GM21529 (cell line): ENCODE results near the gene SLC5A8.

Experiments used
- ATAC-seq: cut with Tn5 transposase; IDR thresholded peaks from one replicate; pipeline ENCODE4 v1.9.1; 2021; ENCODE audit not compliant: unreplicated experiment

Gene SLC5A8, protein sequence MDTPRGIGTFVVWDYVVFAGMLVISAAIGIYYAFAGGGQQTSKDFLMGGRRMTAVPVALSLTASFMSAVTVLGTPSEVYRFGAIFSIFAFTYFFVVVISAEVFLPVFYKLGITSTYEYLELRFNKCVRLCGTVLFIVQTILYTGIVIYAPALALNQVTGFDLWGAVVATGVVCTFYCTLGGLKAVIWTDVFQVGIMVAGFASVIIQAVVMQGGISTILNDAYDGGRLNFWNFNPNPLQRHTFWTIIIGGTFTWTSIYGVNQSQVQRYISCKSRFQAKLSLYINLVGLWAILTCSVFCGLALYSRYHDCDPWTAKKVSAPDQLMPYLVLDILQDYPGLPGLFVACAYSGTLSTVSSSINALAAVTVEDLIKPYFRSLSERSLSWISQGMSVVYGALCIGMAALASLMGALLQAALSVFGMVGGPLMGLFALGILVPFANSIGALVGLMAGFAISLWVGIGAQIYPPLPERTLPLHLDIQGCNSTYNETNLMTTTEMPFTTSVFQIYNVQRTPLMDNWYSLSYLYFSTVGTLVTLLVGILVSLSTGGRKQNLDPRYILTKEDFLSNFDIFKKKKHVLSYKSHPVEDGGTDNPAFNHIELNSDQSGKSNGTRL

DNA sequence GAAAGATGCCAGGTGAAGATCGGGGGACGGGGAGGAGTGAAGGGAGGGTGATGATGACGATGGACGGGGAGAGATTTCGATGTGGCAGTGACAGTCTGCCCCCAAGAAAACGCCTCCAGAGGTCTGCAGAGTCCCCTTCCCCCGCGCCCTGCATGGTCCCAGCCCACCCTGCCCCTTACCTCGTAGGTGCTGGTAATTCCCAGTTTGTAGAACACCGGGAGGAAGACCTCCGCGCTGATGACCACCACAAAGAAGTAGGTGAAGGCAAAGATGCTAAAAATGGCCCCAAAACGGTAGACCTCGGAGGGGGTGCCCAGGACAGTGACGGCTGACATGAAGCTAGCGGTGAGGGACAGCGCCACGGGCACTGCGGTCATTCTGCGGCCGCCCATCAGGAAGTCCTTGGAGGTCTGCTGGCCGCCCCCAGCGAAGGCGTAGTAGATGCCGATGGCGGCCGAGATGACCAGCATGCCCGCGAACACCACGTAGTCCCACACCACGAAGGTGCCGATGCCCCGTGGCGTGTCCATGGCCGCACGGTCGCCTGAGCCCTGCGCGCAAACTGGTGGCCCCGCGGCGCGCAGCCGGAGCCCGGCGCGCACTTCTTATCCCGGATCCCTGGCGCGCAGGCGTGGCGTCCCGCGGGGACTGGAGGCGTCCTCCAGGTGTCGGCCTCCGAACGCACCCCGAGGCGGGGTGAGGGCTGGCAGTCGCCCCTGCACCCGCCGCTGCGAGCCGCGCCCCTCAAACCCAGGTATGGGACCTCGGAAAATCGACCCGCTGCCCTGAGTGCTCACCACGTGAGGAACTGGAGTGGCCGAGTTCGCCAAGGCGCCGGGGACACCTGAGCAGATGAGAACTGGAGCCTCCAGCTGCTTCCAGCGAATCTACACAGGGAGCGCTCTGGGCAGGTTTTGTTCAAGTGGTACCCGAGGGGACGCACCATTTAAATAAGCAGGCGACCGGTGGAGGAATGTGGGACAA lies at the start of gene SLC5A8:
TSS of gene SLC5A8 (minus strand) at position 920 of the 984 bp plus-strand sequence. CDS start at position 530, 390 bp downstream.
- no peak for ATAC-seq

DNA sequence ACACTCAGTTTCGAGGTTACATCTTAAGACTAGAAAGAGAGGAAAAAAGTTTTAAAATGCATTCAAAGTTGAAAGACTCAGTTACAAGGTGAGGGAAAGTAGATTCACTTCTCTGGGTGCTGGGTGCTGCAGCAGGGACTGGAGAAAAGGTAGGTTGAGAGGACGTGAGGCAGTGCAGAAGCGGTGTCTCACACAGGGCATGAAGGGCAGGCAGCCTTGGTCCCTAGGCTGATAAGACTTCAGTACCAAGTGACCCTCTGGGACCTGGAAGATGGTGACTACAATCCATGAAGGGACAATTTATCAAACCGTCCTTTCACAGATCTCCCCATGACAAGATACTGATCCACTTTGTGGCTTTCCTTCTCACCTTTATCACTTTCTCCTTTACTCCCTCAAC lies 47.3 kb upstream of the SLC5A8 start:
- no peak for ATAC-seq

DNA sequence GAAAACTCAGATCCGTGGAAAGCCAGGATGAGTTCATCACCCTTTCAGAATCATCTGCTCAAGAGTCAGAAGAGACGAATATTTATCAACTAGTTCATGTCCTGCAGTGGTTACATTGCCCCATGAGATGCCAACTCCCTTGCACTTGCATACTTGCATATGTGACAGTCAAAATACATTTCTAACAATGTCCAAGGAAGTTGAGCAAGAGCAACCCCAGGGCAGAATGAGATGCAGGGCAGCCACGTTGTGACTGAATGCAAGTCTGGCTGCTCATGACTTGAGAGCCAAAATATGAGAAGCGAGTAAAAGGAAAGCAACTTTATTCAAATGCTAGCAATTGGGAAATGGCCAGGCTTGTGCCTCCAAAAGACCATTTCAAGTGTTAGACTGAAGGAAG lies 46.2 kb upstream of the SLC5A8 start:
- no peak for ATAC-seq

DNA sequence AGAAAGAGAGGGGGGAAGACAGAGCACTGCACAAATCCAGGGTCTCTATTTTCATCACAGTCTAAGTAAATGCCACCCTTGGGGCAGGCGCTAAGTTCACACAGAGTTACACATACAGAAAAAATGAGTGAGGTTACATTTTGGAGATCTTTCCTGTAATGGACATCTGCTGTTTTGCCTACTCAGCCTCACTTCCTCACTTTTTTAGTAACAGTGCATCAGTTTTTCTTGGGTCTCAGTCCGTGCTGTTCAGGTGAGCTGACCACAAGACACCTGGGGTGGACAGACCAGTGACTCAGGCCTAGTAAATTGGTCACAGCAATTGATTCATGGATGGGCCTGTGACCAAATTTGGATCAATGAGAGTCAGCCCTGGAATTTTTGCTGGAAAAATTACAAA lies 33.6 kb upstream of the SLC5A8 start:
- ATAC-seq = no peak

DNA sequence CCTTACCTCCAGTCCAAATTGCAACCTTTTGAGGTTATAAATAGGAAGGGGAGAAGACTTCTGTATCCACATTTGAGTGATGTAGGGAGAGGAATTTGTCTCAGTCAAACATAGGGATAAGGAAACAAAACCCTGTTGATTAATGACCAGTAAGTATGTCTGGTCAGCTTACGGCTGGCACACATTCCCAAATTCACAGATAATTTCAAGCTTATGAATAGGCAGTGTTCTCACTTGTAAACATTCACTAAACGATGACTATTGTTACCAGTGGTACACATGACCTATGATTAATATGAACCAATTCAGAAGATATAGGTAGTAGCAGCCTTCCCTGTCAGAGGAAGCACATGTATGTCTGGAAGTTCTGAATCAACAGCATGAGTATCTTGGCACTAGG lies 33.0 kb upstream of the SLC5A8 start:
- ATAC-seq = no peak

DNA sequence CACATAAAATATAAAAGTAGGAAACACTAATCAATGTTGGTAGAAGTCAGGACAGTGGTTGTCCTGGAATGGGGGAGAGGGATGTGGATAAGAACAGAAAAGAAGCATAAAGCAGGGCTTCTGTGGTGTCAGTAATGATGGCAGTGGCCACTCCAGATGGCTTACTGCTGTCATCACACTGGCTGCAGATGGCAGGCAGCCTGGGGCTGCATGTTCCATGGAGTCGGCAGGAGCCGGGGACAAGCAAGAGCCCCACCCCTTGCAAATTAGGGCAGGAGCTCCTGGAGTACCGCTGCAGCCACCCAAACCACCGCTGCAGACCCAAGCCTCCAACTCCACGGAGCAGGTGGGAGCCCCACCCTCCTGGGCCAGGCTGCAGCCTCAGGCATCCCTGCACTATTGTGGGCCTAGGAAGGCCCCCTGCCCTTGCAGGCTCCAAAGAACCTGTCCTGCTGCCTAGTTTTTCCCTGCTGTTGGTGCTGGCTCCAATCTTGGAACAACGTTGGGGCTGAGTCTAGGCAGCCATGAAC lies 28.8 kb upstream of the SLC5A8 start:
- ATAC-seq = no peak

DNA sequence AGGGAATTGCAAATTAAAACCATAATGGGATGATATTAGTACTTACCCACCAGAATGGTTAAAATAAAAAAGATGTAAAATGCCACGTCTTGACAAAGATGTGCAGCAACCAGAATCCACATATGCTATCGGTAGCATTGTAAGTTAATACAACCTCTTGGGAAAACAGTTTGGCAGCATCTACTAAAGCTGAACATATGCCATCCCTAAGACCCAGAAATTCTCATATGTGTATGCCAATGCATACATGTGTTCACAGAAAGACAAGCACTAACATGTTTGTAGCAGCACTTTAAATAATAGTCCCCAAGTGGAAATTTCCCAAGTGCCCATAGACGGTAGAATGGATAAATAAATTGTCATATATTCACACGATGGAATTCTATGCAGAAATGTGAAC lies 28.3 kb upstream of the SLC5A8 start:
- no peak for ATAC-seq

DNA sequence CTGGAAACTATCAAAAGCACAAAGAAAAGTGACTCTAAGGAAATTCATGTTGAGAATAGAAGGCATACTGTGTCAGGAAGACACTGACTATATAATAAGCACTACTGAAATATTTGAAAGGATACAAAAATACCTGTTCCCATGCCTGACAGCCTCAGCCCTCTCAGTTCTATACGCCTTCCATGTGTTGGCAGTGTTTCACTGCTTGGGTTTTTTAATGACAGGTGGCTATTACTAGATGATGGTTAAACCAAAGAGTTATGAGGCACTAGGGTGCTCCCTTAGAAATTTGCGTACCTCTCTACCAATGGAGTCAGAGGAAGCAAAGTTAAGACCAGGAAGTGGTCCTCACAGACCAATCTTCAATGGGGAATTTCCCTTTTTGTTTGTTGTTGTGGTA lies 25.6 kb upstream of the SLC5A8 start:
- ATAC-seq = no peak

DNA sequence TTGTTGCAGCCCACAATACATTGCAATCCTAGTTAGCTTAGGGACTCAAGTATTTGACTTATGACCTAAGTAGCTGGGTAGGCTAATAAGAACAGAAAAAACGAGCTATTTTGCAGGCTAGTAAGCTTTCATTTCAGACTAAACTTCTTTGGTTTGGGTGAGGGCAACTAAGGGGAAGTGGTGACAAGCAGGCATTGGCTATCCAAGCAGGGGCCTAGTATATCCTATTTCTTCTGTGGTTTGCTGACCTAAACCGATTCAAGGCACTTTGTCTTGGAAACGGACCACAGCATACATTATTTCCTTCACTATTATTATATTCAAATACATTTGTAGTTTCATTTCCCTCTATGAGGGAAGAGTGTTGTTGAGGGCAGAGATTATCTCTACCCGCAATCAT lies 21.6 kb upstream of the SLC5A8 start:
- ATAC-seq = no peak

DNA sequence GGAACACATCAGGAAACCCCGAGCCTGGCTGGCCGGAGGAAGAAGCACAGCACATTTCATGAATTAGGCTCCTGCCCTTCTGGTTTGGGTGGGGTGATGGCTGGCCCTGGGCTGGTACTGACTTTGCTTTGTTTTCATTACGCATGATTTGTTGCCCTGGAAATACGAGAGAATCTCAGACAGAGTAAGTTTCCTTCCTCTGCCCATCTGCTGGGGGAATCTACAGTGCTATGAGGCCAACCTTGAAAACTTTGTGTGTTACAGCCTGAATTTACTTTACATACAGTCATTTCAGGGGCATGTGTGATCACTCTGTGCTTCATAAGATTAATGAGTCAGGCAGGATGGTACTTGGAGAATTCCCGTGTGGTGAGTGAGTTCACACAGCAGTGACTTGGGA lies 20.5 kb upstream of the SLC5A8 start:
- no peak for ATAC-seq

DNA sequence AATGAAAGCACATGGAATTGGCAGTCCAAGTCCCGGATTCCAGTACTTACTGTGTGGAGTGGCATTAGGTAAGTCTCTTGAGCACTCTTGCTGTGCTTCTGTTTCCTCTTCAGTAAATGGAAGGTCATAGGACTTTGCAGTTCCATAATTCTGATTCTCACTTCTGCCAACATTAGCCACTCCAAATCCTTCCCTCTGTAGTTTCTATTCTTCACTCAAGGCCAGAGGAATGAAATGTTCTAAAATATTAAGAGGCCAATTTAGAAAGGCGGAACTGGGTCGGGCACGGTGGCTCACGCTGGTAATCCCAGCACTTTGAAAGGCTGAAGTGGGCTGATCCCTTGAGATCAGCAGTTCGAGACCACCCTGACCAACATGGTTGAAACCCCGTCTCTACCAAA lies 19.8 kb upstream of the SLC5A8 start:
- no peak for ATAC-seq

DNA sequence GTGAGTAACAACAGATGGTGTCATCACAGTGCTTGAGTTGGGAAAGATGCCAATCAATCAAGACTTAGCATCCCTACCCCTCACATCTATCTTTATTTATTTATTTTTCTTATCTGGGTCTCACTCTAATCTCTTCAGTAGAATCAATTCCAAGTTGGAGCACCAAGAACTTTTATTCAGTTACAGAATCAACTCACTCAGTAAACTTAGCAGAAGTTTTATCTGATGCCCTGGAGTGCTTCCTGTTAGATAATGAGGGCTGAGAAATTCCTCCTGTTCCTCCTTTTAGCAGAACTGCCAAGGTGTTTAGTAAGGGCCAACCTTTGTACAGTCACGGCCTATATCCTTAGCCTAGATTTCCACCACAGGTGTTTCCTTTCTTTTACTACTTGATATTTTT lies 11.3 kb upstream of the SLC5A8 start:
- no peak for ATAC-seq

DNA sequence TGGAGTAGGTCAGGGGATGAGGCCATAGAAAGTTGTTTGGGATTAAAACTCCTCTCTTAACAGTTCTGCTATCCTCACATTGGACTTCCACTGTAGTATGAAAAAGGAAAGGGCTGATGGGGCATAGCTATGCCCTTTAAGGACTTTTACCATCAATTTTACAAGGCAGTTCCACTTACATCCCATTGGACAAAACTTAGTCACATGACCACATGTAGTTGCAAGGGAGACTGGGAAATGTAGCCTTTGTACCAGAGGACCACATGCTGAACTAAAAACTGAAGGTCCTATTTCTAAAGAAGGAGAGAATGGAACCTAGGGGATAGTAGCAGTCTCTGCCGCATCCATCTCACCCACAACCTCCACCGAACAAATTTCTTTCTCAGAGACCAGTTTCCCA lies 6.8 kb upstream of the SLC5A8 start:
- no peak for ATAC-seq

DNA sequence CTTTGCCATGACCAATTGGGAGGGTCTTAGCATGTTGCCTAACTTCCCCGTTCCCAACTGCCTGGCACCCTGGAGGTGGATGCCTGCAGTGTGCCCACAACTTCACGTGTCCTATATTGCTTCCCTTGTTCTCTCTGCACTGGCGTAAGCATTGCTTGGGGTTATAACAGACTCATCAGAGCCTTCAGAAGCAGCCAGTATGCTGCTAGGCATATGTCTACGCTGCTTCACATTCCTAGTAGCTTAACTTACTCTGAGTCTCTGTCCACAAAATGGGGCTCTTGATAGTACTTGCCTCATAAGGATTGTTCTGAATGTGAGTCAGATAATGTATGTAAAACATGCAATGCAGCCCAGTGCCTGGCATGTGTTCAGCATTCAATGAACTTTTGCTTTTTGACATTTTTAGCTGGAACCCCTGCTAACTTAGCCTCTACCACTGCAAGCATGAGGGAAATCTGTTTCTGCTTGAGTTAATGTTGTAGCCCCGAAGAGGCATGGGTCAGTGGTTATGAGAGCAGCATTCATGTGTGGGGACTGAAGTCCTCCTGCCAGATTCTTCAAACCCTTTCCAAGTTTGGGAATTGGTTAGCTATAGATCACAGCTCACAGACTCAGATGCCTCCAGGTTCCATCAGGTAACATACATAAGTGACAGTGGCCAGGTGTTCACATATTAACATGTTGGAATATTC lies 2.8 kb downstream of the SLC5A8 start:
- ATAC-seq = no peak

DNA sequence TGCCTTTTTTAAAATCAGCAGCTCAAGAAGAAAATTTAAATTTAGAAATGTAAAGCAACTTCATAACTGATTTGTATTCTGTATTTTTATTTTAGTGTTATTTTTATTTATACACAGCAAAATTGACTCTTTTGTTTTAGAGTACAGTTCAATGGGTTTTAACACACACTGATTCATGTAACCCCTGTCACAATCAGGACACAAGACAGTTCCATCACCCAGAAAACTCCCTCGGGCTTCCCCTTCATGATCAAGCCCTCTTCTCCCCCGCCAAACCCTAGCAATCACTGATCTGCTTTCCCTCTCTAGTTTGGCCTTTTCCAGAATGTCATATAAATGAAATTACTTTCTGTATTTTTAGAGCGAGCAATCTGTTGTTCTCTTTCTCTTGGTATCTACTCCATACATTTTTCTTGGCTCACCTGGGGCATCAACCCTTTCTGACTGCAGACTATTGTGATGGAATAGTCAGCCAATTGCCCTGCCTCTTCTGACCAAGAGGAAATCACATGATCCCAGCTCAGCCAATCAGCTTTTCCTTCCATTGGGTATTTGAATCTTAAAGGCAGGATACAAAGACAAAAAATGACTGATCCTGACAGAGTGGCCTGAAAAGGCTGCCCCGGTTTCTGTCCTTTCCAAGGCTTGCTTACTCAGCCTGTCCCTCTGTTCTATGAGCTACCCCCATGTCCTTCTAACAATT lies 5.3 kb downstream of the SLC5A8 start:
- ATAC-seq = no peak

DNA sequence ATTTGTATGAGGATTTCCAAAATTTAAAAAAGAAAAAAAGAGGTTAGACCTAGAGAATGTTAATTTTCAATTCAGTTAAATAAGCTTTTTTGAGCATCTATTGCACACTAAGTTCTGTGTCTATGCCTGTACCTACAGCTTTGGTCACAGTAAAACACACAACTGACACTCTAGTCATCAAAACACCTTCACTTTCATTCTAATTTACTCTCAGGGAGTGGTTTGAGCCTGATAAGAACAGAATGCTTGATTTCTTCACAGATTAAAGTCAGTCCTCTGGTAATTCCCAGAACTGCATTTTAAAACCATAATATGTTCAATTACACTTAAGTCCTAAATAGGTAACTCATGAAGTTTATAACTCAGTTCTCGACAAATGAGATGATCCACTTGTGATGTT lies 9.2 kb downstream of the SLC5A8 start:
- ATAC-seq = no peak

DNA sequence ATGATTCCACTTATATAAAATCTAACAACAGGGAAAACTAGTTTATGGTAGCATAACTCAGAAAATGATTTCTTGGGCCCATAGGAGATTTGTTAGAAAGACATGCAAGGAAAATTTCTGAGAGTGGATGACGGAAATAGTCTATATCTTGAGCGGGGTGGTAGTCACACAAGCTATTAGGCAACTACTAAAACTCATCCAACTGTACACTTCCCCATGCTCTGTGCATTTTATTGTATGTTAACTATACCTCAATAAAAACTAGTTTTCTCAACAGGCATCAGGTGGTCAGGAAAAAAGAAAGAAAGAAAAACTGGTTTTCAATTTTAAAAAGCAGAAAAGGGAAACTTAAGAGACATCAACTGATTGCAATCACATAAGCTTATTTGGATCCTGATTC lies 9.9 kb downstream of the SLC5A8 start:
- ATAC-seq = no peak

DNA sequence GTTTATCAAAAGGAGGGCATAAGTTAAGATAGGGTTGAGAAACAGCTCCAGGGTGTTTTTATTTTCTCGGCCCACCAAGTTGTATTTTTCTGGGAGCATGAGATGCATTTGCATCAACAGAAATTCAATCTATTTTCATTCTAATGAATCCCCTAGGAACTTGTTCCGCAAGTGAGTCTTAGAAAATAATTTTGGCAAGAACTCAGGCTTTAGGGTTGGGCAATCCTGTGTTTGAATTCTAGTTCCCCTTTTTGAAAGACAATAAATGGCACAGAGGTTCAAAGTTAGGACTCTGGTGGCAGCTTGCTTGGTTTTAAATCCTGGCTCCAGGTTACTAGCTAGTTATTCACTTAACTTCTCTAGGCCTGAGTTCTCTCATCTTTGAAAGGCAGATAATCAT lies 23.7 kb downstream of the SLC5A8 start:
- no peak for ATAC-seq

DNA sequence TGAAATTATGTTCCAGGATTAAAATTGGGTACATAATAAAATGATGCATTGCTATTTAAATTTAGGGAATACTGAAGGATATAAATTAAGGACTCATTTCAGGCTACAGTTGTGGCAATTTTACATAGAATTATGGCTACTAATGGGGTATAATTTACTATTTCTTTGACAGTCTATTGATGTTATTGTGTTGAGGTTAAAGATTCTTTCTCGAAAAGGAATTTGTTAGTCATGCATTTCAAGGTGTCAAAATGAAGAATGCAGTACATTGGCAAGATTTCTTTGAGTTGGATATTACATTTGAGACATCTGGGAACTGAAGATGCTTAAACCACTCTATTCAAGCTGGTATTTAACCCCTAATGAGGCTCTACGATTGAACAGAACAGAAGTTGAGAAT lies 28.3 kb downstream of the SLC5A8 start:
- ATAC-seq = no peak

DNA sequence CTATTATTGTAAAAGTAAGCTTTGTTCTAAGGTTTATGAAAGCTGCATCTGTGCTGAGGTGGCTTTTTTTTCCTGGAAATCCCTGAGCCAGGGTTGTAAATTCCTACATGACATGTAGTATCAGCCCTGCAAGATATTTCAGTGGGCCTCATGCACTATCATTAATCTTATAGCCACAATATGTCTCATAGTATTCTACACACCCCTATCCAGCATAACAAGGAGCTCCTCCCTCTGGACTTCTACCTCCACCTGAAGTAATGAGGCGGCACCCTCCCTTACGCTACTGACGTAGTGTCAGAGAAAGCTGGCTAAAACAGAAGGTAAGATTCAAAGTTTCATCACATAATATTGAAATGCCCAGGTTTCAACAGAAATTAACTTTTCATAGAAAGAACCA lies 35.5 kb downstream of the SLC5A8 start:
- no peak for ATAC-seq
